Measurements from ENCODE around the gene ZNF41. TPM values are rescaled to one million over a fixed set of nuclear protein-coding genes. Genes with fewer than 3 reads are reported as not detected.

ZNF41 gene
- total RNA-seq, 1 experiment from 2014 or later: 2.5 TPM

GRCh38 chrX:47413179-47413594 lies 69.8 kb downstream of the ZNF41 start:
- no peaks in the 10 kb centered on the region for H3K79me2 ChIP-seq (ENCODE audit: insufficient read depth, low read length)
- H3K27me3 Mint-ChIP-seq (ENCODE audit: low read depth): 0 out of 2 replicates have a peak, but pooled peaks cover 3% of the 10 kb centered on the region
- H4K5ac ChIP-seq (ENCODE audit: insufficient read length, low read depth, low read length): no peak overlapping the region
- no peak overlapping the region for H3K4me2 ChIP-seq (ENCODE audit: insufficient read depth, insufficient read length, low read length)
- H3K4me1 ChIP-seq (ENCODE audit: insufficient read depth, low read length): no peaks in the 10 kb centered on the region
- no peak overlapping the region for H3T11ph ChIP-seq (ENCODE audit: low read length)
- WGBS (ENCODE audit: extremely low coverage, insufficient read length, low lambda C conversion rate): no CpG with 5 or more reads among the region's 8 CpGs
- no peak overlapping the region for H4K91ac ChIP-seq (ENCODE audit: insufficient read length, low read depth, low read length)
- H4K8ac ChIP-seq (replicated peaks; ENCODE audit: insufficient read length, low read depth, low read length): no peak overlapping the region
- peaks cover 30 to 54% (median 45%) of the 10 kb centered on the region in 3 experiments for H3K36me3 Mint-ChIP-seq (ENCODE audit: insufficient read depth in 1 of 3, low read depth in 3 of 3)
- H3K27ac Mint-ChIP-seq: no peak overlapping the region
- H3K79me1 ChIP-seq (ENCODE audit: insufficient read depth, low read depth, low read length, poor library complexity, severe bottlenecking): no peaks in the 10 kb centered on the region
- no peak overlapping the region for H2BK15ac ChIP-seq (ENCODE audit: low read depth, low read length)
- no peak overlapping the region for H2BK5ac ChIP-seq (ENCODE audit: insufficient read length, low read length)
- no peak overlapping the region for H3K14ac ChIP-seq (ENCODE audit: insufficient read depth, low read length)
- no peak for DNase-seq
- no peak overlapping the region for H3K4ac ChIP-seq (ENCODE audit: low read depth, low read length)
- TF ChIP-seq, protein P1, sequence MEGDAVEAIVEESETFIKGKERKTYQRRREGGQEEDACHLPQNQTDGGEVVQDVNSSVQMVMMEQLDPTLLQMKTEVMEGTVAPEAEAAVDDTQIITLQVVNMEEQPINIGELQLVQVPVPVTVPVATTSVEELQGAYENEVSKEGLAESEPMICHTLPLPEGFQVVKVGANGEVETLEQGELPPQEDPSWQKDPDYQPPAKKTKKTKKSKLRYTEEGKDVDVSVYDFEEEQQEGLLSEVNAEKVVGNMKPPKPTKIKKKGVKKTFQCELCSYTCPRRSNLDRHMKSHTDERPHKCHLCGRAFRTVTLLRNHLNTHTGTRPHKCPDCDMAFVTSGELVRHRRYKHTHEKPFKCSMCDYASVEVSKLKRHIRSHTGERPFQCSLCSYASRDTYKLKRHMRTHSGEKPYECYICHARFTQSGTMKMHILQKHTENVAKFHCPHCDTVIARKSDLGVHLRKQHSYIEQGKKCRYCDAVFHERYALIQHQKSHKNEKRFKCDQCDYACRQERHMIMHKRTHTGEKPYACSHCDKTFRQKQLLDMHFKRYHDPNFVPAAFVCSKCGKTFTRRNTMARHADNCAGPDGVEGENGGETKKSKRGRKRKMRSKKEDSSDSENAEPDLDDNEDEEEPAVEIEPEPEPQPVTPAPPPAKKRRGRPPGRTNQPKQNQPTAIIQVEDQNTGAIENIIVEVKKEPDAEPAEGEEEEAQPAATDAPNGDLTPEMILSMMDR (conservative IDR thresholded peaks at IDR 0.05): no peak
- H3K27me3 ChIP-seq (ENCODE audit: insufficient read depth, low read length): no peaks in the 10 kb centered on the region
- H4K20me1 ChIP-seq (ENCODE audit: control insufficient read depth, insufficient read depth, insufficient read length): no peaks in the 10 kb centered on the region
- H3K4me3 Mint-ChIP-seq: no peak overlapping the region
- H2BK12ac ChIP-seq (ENCODE audit: insufficient read length, low read depth, low read length): no peak overlapping the region
- H3K23me2 ChIP-seq (ENCODE audit: insufficient read length, low read depth, low read length, poor library complexity, severe bottlenecking): no peaks in the 10 kb centered on the region
- no peak overlapping the region for H3K18ac ChIP-seq (ENCODE audit: insufficient read length, low read depth, low read length)
- H3K4me1 Mint-ChIP-seq: no peaks in the 10 kb centered on the region
- no peak overlapping the region for H3K27ac ChIP-seq (ENCODE audit: insufficient read length, low read depth, low read length)
- H3K9ac ChIP-seq (ENCODE audit: extremely low read depth, insufficient read length, low read length): no peak overlapping the region
- H3K9me3 Mint-ChIP-seq: peaks cover 86 to 91% of the 10 kb centered on the region in 2 experiments
- H2BK20ac ChIP-seq (ENCODE audit: low read depth, low read length, poor library complexity, severe bottlenecking): no peak overlapping the region
- no peak overlapping the region for H3K56ac ChIP-seq (ENCODE audit: insufficient read length, low read depth, low read length)
- no peak overlapping the region for H2AK5ac ChIP-seq (ENCODE audit: insufficient read length, low read length)
- H3K23ac ChIP-seq (ENCODE audit: insufficient read length, low read depth, low read length): no peak overlapping the region
- H2BK120ac ChIP-seq (ENCODE audit: low read depth, low read length, poor library complexity, severe bottlenecking): no peak overlapping the region
- H3K9me3 ChIP-seq (ENCODE audit: control insufficient read depth, low read depth, low read length): peaks cover 70% of the 10 kb centered on the region
- no peak overlapping the region for H2AFZ ChIP-seq (ENCODE audit: low read length)

Other genes starting within 250 kb of the ZNF41 start
- gene ZNF157, start 112.6 kb downstream of the ZNF41 start, total RNA-seq (2021): 0.81 TPM in 2 replicates
- 48.1 and 48.4 TPM in 2 replicates for gene ARAF, start 78.0 kb upstream of the ZNF41 start, total RNA-seq (2021)
- 65.1 and 72.5 TPM in 2 replicates for gene TIMP1, start 99.2 kb upstream of the ZNF41 start, total RNA-seq (2021)
- 11.7 TPM in 2 replicates for gene SYN1, start 136.6 kb upstream of the ZNF41 start, total RNA-seq (2021)
- 2.3 and 2.8 TPM in 2 replicates for gene CFP, start 146.7 kb upstream of the ZNF41 start, total RNA-seq (2021)
- gene ELK1, start 167.3 kb upstream of the ZNF41 start, total RNA-seq (2021): 49.2 and 49.8 TPM in 2 replicates
- gene UXT, start 176.0 kb upstream of the ZNF41 start, total RNA-seq (2021): 83.0 and 95.1 TPM in 2 replicates